ENCODE measurements around the gene ENPP6.
"Not testable (repeated sequence)": the region's sequence is repeated elsewhere in the genome, so short reads cannot be mapped to it uniquely, and the experiment has no call there.

Gene ENPP6

DNA sequence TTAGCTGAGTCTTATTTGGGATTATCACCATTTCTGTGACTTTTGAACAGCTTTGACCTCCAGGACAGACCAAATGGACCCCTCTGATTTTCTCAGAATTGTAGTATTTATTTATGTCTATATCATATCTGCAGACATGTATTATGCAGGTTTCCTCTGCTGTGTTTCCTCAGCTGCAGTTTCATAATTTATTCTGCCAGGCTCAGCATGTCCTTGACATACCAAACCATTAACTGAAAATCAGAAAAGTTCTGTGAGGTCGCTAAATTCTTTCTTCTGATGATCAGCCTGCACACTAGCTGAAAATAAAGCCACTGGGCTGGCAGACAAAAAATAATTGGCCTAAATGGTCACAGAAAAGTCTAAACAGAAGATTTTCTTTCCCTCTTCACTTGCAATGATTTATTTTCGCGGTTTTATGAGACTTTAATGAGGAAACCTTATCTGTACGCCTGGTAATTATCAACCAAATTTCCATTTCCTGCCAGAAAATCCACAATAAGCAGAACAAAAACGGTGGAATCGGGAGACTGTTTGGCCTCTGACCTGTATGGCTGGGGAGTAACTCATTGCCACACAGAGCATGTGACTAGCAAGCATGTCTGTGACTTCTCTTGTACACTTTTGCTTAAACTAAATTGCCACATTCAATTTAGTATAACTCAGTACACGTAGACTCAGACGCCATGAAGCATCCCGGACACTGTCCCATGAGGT is 150.9 kb downstream of the ENPP6 start:
- H3K4me3 ChIP-seq, result peak overlapping the region; percentile 38
- H3K27ac ChIP-seq, result peak overlapping the region; percentile 39; the same call in 1 of the 2 replicates
- no peaks in the 10 kb centered on the region for H3K36me3 ChIP-seq (ENCODE audit: insufficient read depth, low read length)
- TF ChIP-seq EZH2 (IDR thresholded peaks at IDR 0.05), result no peak
- TF ChIP-seq FOXP2 (optimal IDR thresholded peaks at IDR 0.05; ENCODE audit: control extremely low read depth, extremely low read length, insufficient read depth), result no peak
- TF ChIP-seq POLR2AphosphoS5 (IDR thresholded peaks at IDR 0.05; ENCODE audit: borderline replicate concordance, low read depth, low read length), result no peak
- peak; percentile 18 for DNase-seq (ENCODE audit: low read depth, low spot score)
- no peak overlapping the region for H3K9ac ChIP-seq (ENCODE audit: insufficient read length)
- H3K9me3 ChIP-seq (ENCODE audit: low read depth, low read length), result no peaks in the 10 kb centered on the region

DNA sequence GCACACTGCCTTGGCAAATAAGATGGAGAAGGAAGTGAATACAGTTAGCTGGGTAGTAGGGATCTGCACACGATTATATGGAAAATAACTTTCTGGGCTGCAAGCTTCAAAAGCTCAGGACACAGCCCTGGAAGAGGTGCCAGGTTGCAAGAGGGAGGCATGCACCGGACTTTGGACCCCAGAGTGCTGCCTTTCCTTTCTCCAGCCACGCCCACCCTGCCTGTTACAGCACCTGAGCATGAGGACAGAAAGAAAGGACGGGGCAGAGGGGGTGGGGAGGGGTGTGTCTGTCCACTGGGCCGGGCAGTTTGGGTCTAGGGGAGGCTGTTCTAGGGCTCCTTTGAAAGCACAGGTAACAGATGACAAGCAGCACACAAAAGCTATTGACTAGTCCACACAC is 152.8 kb downstream of the ENPP6 start:
- TF ChIP-seq POLR2AphosphoS5 (IDR thresholded peaks at IDR 0.05; ENCODE audit: borderline replicate concordance, low read depth, low read length) (no peak), EZH2 (IDR thresholded peaks at IDR 0.05) (no peak), FOXP2 (optimal IDR thresholded peaks at IDR 0.05; ENCODE audit: control extremely low read depth, extremely low read length, insufficient read depth) (no peak)
- DNase-seq (ENCODE audit: low read depth, low spot score), result no peak

DNA sequence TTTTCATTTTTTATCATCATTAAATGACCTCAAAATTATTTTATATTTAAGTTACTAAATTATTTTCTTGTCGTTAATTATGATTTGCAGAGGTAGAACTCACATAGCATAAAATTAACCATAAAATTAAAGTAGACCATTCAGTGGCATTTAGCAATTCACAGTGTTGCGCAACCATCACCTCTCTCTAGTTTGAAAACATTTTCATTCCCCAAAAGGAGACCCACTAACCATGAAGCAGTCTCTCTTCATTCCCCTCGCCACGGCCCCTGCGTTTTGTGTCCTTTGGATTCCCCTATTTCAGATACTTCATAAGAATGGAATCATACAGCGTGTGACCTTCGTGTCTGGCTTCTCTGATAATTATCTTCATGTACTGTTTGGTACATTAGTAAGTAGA is 154.9 kb downstream of the ENPP6 start:
- Histone ChIP-seq H3K9ac (ENCODE audit: insufficient read length) (no peak overlapping the region), H3K4me3 (no peak overlapping the region), H3K36me3 (ENCODE audit: insufficient read depth, low read length) (no peaks in the 10 kb centered on the region), H3K27ac (no peak overlapping the region), H3K9me3 (ENCODE audit: low read depth, low read length) (no peaks in the 10 kb centered on the region)
- no peak for DNase-seq (ENCODE audit: low read depth, low spot score)
- TF ChIP-seq POLR2AphosphoS5 (IDR thresholded peaks at IDR 0.05; ENCODE audit: borderline replicate concordance, low read depth, low read length), result no peak
- no peak for TF ChIP-seq FOXP2 (optimal IDR thresholded peaks at IDR 0.05; ENCODE audit: control extremely low read depth, extremely low read length, insufficient read depth)
- no peak for TF ChIP-seq EZH2 (IDR thresholded peaks at IDR 0.05)

More for the DNA sequence above, 152.8 kb downstream of the ENPP6 start:
- Histone ChIP-seq H3K9me3 (ENCODE audit: low read depth, low read length) (no peaks in the 10 kb centered on the region), H3K27ac (no peak overlapping the region), H3K4me3 (no peak overlapping the region), H3K9ac (ENCODE audit: insufficient read length) (no peak overlapping the region), H3K36me3 (ENCODE audit: insufficient read depth, low read length) (no peaks in the 10 kb centered on the region)

DNA sequence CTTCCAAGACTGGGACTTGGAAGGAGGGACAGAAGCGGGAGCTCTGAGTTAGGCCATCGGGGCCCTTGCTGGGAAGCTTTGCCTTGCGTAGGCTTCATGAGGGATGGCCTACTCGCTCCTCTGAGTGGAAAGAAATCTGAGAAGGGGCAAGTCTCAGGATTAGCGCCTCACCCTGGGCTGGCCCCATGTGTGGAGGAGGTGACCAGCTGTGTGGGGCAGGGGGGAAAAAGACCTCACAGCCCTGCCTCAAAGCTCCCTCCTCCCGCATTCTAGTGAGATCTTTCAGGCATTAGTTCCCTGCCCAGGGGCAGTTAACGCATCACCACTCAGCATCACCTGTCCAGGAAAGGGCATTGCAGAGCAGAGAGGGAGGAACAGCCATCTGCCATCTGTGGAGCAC is 156.1 kb downstream of the ENPP6 start:
- Histone ChIP-seq H3K36me3 (ENCODE audit: insufficient read depth, low read length) (no peaks in the 10 kb centered on the region), H3K9ac (ENCODE audit: insufficient read length) (no peak overlapping the region), H3K4me3 (no peak overlapping the region), H3K27ac (no peak overlapping the region), H3K9me3 (ENCODE audit: low read depth, low read length) (no peaks in the 10 kb centered on the region)
- no peak for TF ChIP-seq POLR2AphosphoS5 (IDR thresholded peaks at IDR 0.05; ENCODE audit: borderline replicate concordance, low read depth, low read length)
- TF ChIP-seq EZH2 (IDR thresholded peaks at IDR 0.05), result no peak
- TF ChIP-seq FOXP2 (optimal IDR thresholded peaks at IDR 0.05; ENCODE audit: control extremely low read depth, extremely low read length, insufficient read depth), result no peak
- DNase-seq (ENCODE audit: low read depth, low spot score), result no peak

DNA sequence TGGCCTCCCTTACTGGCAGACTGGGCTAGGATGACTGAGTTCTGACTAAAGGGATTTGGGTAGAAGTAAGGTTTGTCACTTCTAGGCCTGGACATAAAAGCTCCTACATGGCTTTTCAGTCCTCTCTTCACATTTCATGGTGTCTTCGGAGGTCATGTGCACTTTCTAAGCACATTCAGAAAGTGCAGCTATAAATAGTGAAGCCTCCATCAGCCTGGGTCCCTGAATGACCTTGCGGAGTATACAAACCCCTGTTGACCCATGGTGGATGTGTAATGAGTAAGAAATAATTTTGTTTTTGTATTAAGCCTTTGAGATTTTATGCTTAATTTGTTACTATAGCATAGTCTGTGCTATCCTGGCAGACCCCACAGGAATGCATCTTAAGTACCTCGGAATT is 158.6 kb downstream of the ENPP6 start:
- TF ChIP-seq POLR2AphosphoS5 (IDR thresholded peaks at IDR 0.05; ENCODE audit: borderline replicate concordance, low read depth, low read length), result no peak
- TF ChIP-seq EZH2 (IDR thresholded peaks at IDR 0.05), result no peak
- no peak for TF ChIP-seq FOXP2 (optimal IDR thresholded peaks at IDR 0.05; ENCODE audit: control extremely low read depth, extremely low read length, insufficient read depth)
- no peak overlapping the region for H3K9ac ChIP-seq (ENCODE audit: insufficient read length)

DNA sequence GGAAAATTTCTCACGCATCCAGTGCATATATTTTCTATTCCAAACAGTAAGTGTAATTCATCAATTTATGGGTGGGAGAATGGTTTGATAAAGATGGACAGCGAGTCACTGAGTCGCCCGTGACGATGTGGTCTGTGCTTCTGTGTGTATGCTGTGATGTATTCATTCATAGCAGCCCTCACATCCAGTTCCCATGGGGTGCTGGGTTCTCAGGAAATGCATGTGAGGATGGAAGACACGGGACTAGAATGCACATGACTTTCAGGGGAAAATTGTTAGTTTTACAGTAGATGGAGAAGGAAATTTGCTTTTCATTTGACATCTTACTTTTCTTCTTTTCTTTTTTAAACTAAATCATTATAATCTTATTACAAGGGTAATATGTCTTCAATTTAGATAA is 159.6 kb downstream of the ENPP6 start:
- Histone ChIP-seq H3K27ac (no peak overlapping the region), H3K9me3 (ENCODE audit: low read depth, low read length) (no peaks in the 10 kb centered on the region), H3K9ac (ENCODE audit: insufficient read length) (no peak overlapping the region), H3K4me3 (no peak overlapping the region), H3K36me3 (ENCODE audit: insufficient read depth, low read length) (no peaks in the 10 kb centered on the region)
- DNase-seq (ENCODE audit: low read depth, low spot score), result no peak
- TF ChIP-seq FOXP2 (optimal IDR thresholded peaks at IDR 0.05; ENCODE audit: control extremely low read depth, extremely low read length, insufficient read depth) (no peak), EZH2 (IDR thresholded peaks at IDR 0.05) (no peak), POLR2AphosphoS5 (IDR thresholded peaks at IDR 0.05; ENCODE audit: borderline replicate concordance, low read depth, low read length) (no peak)

More for the DNA sequence above, 158.6 kb downstream of the ENPP6 start:
- H3K27ac ChIP-seq, result no peak overlapping the region
- H3K4me3 ChIP-seq, result no peak overlapping the region
- no peaks in the 10 kb centered on the region for H3K36me3 ChIP-seq (ENCODE audit: insufficient read depth, low read length)
- no peaks in the 10 kb centered on the region for H3K9me3 ChIP-seq (ENCODE audit: low read depth, low read length)
- DNase-seq (ENCODE audit: low read depth, low spot score), result no peak

DNA sequence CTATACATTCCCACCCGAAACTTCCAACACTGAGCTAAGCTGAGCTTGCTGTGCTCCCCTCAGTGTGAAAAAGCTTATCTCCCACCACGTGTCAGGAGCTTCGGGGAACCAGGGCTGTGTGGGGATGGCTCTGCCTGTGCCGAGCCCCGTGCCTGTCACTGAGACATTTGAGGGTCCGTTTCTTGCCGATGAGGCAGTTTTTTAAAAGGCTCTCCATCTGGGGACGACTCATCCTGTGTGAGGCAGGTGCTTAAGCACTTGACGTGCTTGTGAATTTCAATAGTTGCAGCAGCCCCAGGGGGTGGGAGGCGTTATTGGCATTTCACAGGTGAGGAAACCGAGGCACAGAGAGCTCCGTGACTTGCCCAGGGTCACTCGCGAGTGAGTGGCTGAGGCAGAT is 160.8 kb downstream of the ENPP6 start:
- Histone ChIP-seq H3K4me3 (no peak overlapping the region), H3K9me3 (ENCODE audit: low read depth, low read length) (no peaks in the 10 kb centered on the region), H3K36me3 (ENCODE audit: insufficient read depth, low read length) (no peaks in the 10 kb centered on the region), H3K27ac (no peak overlapping the region), H3K9ac (ENCODE audit: insufficient read length) (no peak overlapping the region)
- DNase-seq (ENCODE audit: low read depth, low spot score), result no peak
- TF ChIP-seq FOXP2 (optimal IDR thresholded peaks at IDR 0.05; ENCODE audit: control extremely low read depth, extremely low read length, insufficient read depth) (no peak), POLR2AphosphoS5 (IDR thresholded peaks at IDR 0.05; ENCODE audit: borderline replicate concordance, low read depth, low read length) (no peak), EZH2 (IDR thresholded peaks at IDR 0.05) (no peak)

DNA sequence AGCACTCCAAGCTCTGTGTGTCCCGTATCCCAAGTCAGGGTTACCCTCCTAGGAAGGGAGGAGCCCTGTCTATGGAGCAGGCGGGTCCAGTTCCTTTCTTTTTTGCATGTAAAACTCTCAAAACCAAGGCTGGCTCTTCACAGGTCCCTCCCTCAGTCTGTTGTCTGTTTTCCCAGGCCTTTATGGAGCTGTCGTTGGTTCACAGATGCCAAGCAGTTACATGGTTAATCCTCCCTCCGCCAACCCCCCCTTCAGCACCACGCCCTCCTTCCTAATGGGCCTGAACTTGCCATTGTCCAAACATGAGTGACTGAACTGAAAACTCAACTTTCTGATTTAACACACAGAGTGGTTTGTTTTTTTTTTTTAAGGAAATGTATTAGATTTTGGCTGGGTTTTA is 164.2 kb downstream of the ENPP6 start:
- no peak for TF ChIP-seq FOXP2 (optimal IDR thresholded peaks at IDR 0.05; ENCODE audit: control extremely low read depth, extremely low read length, insufficient read depth)
- H3K36me3 ChIP-seq (ENCODE audit: insufficient read depth, low read length), result no peaks in the 10 kb centered on the region
- no peak overlapping the region for H3K27ac ChIP-seq
- H3K4me3 ChIP-seq, result no peak overlapping the region
- no peak for DNase-seq (ENCODE audit: low read depth, low spot score)
- no peak overlapping the region for H3K9ac ChIP-seq (ENCODE audit: insufficient read length)
- no peaks in the 10 kb centered on the region for H3K9me3 ChIP-seq (ENCODE audit: low read depth, low read length)

DNA sequence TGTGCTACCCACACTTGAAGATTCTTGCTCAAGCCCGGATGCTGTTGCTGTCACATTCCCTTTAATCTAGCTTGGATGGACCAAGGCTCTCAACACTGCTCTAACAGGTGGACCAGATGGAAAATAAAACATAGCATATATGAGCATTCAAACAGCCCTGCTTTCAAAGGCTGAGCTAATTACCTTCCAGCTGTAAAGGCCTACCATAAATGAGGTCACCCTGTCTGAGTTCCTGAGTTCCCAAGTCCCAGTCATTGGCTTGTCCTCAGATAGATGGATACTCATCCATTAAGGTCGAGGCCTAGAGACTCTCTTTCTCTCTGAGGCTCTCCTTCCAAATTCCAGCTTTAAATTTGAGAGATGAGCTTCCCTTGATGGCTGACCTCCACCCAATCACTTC is 165.1 kb downstream of the ENPP6 start:
- no peak overlapping the region for H3K27ac ChIP-seq
- H3K9ac ChIP-seq (ENCODE audit: insufficient read length), result no peak overlapping the region
- no peaks in the 10 kb centered on the region for H3K36me3 ChIP-seq (ENCODE audit: insufficient read depth, low read length)
- no peaks in the 10 kb centered on the region for H3K9me3 ChIP-seq (ENCODE audit: low read depth, low read length)
- no peak overlapping the region for H3K4me3 ChIP-seq
- TF ChIP-seq EZH2 (IDR thresholded peaks at IDR 0.05) (no peak), FOXP2 (optimal IDR thresholded peaks at IDR 0.05; ENCODE audit: control extremely low read depth, extremely low read length, insufficient read depth) (no peak), POLR2AphosphoS5 (IDR thresholded peaks at IDR 0.05; ENCODE audit: borderline replicate concordance, low read depth, low read length) (no peak)
- DNase-seq (ENCODE audit: low read depth, low spot score), result no peak

DNA sequence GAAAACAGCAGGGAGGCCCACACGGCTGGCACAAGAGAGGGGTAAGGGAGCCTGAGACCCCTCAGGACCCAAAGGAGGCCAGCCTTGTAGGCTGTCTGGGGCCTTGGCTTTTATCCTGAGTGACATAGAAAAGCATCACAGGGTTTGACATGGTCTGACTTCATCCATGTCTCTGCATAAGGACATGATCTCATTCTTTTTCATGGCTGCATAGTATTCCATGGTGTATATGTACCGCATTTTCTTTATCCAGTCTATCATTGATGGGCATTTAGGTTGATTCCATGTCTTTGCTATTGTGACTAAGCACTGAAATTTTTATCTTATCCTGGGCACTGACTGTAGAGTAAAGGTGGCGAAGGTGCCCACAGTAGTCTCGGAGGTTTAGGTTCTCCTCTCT is 166.4 kb downstream of the ENPP6 start:
- not testable (repeated sequence) for H3K4me3 ChIP-seq; H3K9ac ChIP-seq (ENCODE audit: insufficient read length); H3K27ac ChIP-seq

More for the DNA sequence above, 166.4 kb downstream of the ENPP6 start:
- DNase-seq (ENCODE audit: low read depth, low spot score); H3K36me3 ChIP-seq (ENCODE audit: insufficient read depth, low read length); H3K9me3 ChIP-seq (ENCODE audit: low read depth, low read length): not testable (repeated sequence)

All from SK-N-MC (cell line).